Lung (tissue), 12 donors: ENCODE data around the gene HOXC9. TPM values are rescaled to one million over a fixed set of nuclear protein-coding genes. Genes with fewer than 3 reads are reported as not detected.

Source experiments
- ATAC-seq: fragments of 200-7000 bp; cut with Tn5 transposase; one replicate; pipeline ENCODE4 v1.9.1; 2020; ENCODE audit warnings: moderate number of reproducible peaks; ENCODE audit not compliant: insufficient read depth, low FRiP score
- DNase-seq, 3 donors: peaks; one replicate each; pipeline ENCODE4 v3.0.0-alpha.2; 2013 to 2017
- H3K27ac ChIP-seq, 2 donors: one replicate each; pipeline ENCODE4 v1.5.1; 2013; ENCODE audit warnings: mild to moderate bottlenecking in 2 of 2, moderate library complexity in 2 of 2, control low read depth in 1 of 2, inconsistent platforms in 1 of 2, low read depth in 1 of 2, low read length in 1 of 2
- H3K27me3 ChIP-seq, 3 donors: one replicate each; pipeline ENCODE4 v1.5.1; 2013; ENCODE audit warnings: low read length in 2 of 3; ENCODE audit not compliant: control insufficient read depth in 3 of 3, insufficient read depth in 3 of 3
- H3K36me3 ChIP-seq, 4 donors: one replicate each; pipeline ENCODE4 v1.5.1; 2013; ENCODE audit warnings: low read length in 4 of 4, mild to moderate bottlenecking in 1 of 4, moderate library complexity in 1 of 4; ENCODE audit not compliant: control insufficient read depth in 4 of 4, insufficient read depth in 4 of 4
- H3K4me1 ChIP-seq, 5 donors: one replicate each; pipeline ENCODE4 v1.5.1; 2013; ENCODE audit warnings: low read length in 5 of 5, mild to moderate bottlenecking in 2 of 5, moderate library complexity in 1 of 5; ENCODE audit not compliant: control insufficient read depth in 5 of 5, insufficient read depth in 5 of 5
- H3K4me3 ChIP-seq: one replicate; pipeline ENCODE4 v1.5.1; 2013; ENCODE audit warnings: mild to moderate bottlenecking, control low read depth, moderate library complexity
- H3K9ac ChIP-seq, 2 donors: one replicate each; pipeline ENCODE4 v1.5.1; 2013; ENCODE audit warnings: low read length in 2 of 2, control low read depth in 1 of 2; ENCODE audit not compliant: insufficient read depth in 1 of 2
- H3K9me3 ChIP-seq, 4 donors: one replicate each; pipeline ENCODE4 v1.5.1; 2013; ENCODE audit warnings: low read length in 3 of 4, mild to moderate bottlenecking in 1 of 4, moderate library complexity in 1 of 4; ENCODE audit not compliant: control insufficient read depth in 4 of 4, insufficient read depth in 3 of 4
- WGBS, 2 donors: extraction: QIAGEN DNeasy Blood & Tissue Kit; methylation state at CpG; one replicate each; pipeline ENCODE4 v1.1.7; 2013; 5-methylcytosine and 5-hydroxymethylcytosine counted together
- polyA plus RNA-seq, 2 donors: library from polyadenylated mRNA; stranded (reverse); fragments of 200-250 nt; gene quantifications; one replicate each; pipeline ENCODE4 v1.2.1, GENCODE V29; 2013
- total RNA-seq, 2 donors: library from RNA; depleted of rRNA in 1 of 2; stranded (reverse); fragments of >200 nt in 1 of 2; gene quantifications; one replicate each; pipeline ENCODE4 v1.2.1, GENCODE V29; 2014 to 2021
- TF ChIP-seq, protein P1 (sequence below): IDR thresholded peaks from 2 replicates; pipeline ENCODE4 v1.5.1; 2012; ENCODE audit warnings: mild to moderate bottlenecking; ENCODE audit errors: control extremely low read depth, extremely low read depth
- donor health status: control.
- donor health status: control.
- donor health status: Bipolar disorder and iron deficiency.
- donor health status: healthy.
- donor health status: DM: yes; HTN: yes; CAD: no.

The HOXC9 gene
- total and polyA plus RNA-seq, 4 donors: 0.08 to 0.18 TPM; not detected in 2

DNA sequence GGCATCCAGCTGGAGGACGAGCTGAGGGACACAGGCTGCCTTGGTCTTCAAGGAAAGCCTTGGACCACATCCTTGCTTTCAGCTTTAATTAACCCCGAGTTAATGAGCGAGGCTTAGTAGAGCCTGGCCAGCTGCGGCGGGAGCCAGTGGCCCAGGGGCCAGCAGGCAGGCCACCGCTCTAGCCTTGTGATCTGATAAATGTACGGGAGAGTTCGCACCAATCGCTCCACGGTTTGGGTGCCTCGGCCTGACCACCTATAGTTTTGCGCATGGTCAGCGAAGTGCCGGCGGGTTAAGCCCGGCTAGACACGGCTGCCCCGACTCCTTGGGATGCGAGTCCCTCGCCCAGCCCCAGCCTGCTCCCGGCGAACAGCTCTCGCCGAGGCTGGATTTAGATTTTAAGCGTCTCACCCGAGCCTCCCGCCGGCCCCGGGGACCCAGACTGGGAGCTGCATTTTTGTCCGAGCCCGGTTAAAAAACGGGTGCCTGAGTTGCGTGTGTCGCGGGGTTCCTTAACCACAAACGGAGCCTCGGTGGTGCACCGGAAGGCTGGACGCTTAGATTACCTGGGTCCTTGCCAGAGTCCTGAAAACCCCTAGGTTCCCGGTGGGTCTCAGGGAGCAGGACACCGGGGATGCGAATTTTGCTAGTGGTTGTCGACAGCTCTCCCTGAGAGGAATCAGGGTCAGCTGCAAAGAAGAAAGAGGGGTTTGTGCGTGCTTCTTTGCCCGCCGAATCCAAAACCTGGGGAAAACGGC is 48.2 kb upstream of the HOXC9 start:
- peaks cover 10 to 97% (median 96%) of the 10 kb centered on the region in 3 donors for H3K27me3 ChIP-seq
- DNase-seq: no peak
- TF ChIP-seq, protein P1, sequence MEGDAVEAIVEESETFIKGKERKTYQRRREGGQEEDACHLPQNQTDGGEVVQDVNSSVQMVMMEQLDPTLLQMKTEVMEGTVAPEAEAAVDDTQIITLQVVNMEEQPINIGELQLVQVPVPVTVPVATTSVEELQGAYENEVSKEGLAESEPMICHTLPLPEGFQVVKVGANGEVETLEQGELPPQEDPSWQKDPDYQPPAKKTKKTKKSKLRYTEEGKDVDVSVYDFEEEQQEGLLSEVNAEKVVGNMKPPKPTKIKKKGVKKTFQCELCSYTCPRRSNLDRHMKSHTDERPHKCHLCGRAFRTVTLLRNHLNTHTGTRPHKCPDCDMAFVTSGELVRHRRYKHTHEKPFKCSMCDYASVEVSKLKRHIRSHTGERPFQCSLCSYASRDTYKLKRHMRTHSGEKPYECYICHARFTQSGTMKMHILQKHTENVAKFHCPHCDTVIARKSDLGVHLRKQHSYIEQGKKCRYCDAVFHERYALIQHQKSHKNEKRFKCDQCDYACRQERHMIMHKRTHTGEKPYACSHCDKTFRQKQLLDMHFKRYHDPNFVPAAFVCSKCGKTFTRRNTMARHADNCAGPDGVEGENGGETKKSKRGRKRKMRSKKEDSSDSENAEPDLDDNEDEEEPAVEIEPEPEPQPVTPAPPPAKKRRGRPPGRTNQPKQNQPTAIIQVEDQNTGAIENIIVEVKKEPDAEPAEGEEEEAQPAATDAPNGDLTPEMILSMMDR: no peak

DNA sequence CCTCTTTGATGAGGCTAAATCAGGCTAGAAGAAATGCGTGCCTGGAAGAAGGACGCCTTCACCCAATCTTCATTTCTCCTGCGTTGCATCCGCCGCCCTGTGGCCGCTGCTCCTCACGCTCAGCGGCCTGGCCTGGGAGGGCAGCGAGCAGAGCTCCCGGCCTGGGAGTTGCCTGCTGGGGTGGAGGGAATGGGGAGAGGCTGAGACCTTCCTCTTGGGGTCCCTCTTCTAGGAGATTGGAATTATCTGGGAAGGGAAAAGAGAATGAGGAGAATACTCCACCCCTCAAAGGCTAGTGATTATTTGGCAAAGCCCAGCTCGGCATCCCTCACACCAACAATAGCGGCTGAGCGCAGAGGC is 47.6 kb upstream of the HOXC9 start:
- Histone ChIP-seq H3K36me3 (no peaks in the 10 kb centered on the region), H3K27me3 (peaks cover 10 to 97% (median 96%) of the 10 kb centered on the region in 3 donors), H3K4me1 (peaks cover 0 to 2% (median 0%) of the 10 kb centered on the region in 5 donors), H3K9ac (no peak overlapping the region), H3K4me3 (no peak overlapping the region), H3K9me3 (peaks cover 0 to 8% (median 0%) of the 10 kb centered on the region in 4 donors), H3K27ac (no peak overlapping the region)
- no peak for ATAC-seq
- TF ChIP-seq, protein P1: no peak
- 7 to 8% methylated on average over 13 of the region's 13 CpGs for WGBS, 2 donors
- no peak for DNase-seq

More for the DNA sequence above, 48.2 kb upstream of the HOXC9 start:
- Histone ChIP-seq H3K27ac (no peak overlapping the region), H3K9me3 (peaks cover 0 to 6% (median 0%) of the 10 kb centered on the region in 4 donors), H3K4me1 (peaks cover 0 to 2% (median 0%) of the 10 kb centered on the region in 5 donors), H3K36me3 (no peaks in the 10 kb centered on the region), H3K9ac (no peak overlapping the region), H3K4me3 (no peak overlapping the region)
- WGBS, 2 donors: 4 to 5% methylated on average over 46 to 47 of the region's 47 CpGs
- no peak for ATAC-seq

DNA sequence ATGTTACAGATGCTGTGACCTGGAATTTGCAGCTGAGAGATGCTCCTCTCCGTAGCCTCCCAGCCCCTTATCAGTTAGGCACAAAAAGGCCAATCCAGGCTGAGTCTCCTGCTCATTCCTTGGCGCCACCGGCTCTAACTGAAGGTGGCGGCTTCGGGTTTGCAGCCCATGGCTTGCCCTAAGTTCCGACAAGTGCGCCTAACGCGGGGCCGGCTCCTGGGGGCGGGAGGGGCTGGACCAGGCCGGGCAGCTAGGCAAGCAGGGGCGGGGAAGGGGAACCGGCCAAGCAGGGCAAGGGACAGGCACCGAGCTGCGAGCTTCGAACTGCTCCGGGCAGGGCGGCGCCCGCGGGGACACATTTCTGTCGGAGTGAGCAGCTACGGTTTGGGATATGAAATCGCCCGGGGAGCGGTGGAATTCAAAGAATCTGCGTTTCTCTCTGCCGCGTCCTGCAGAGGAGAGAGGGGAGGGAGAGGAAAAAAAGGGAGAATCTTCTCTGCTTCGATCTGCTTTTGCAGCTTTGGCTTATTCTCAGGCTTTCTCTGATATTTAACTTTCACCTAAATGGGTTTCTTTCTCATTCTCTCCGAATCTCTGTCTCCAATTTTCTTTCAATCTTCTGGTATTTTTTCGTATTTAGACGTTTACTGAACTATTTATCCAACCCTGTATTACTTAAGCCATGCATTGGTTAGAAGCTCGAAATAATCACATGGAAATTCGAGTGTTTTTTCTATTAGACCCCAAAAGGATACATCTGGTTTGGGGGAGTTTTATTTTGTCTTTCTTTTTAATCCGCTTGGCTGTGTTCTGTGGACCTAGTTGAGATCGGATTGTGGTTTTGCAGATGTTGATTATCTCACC is 46.9 kb upstream of the HOXC9 start:
- DNase-seq (no peak), ATAC-seq (no peak)
- Histone ChIP-seq H3K36me3 (no peaks in the 10 kb centered on the region), H3K4me1 (peaks cover 0 to 2% (median 0%) of the 10 kb centered on the region in 5 donors), H3K9me3 (peaks cover 0 to 8% (median 0%) of the 10 kb centered on the region in 4 donors), H3K27me3 (peaks cover 16 to 97% (median 96%) of the 10 kb centered on the region in 3 donors), H3K27ac (no peak overlapping the region), H3K9ac (no peak overlapping the region), H3K4me3 (no peak overlapping the region)
- WGBS, 2 donors: 6% methylated on average over 37 to 38 of the region's 38 CpGs
- TF ChIP-seq, protein P1: no peak
